Esophagus squamous epithelium (tissue), 5 donors: ENCODE data around the gene STX18. TPM values are rescaled to one million over a fixed set of nuclear protein-coding genes. Genes with fewer than 3 reads are reported as not detected.

Source experiments
- DNase-seq: peaks from one replicate; lab custom pipeline; 2025; lab: John Stamatoyannopoulos, UW
- H3K27ac ChIP-seq, 4 donors: fragments of 200-600 bp; sonication (generic); one replicate each; pipeline ENCODE4 v1.5.1; 2016 to 2019; ENCODE audit warnings: mild to moderate bottlenecking in 1 of 4
- H3K27me3 ChIP-seq, 4 donors: fragments of 200-600 bp; sonication (generic); 1 replicate in 3 of 4; 2 replicates in 1 of 4; pipeline versions ENCODE4 v1.5.1 to v1.6.0; 2017 to 2021; ENCODE audit warnings: antibody characterized with exemption in 1 of 4
- H3K36me3 ChIP-seq, 3 donors: fragments of 200-600 bp; sonication (generic); one replicate each; pipeline ENCODE4 v1.5.1; 2016 to 2019
- H3K4me1 ChIP-seq, 3 donors: fragments of 200-600 bp; sonication (generic); one replicate each; pipeline ENCODE4 v1.5.1; 2017 to 2019
- H3K4me3 ChIP-seq, 4 donors: fragments of 200-600 bp; sonication (generic); 1 replicate in 3 of 4; 2 replicates in 1 of 4; pipeline ENCODE4 v1.5.1; 2016 to 2019; ENCODE audit warnings: mild to moderate bottlenecking in 2 of 4, moderate library complexity in 1 of 4
- H3K9me3 ChIP-seq, 3 donors: fragments of 200-600 bp; sonication (generic); one replicate each; pipeline ENCODE4 v1.5.1; 2016 to 2019
- CTCF ChIP-seq, 6 experiments: fragments of 450-650 bp in 4 of 6; fragments of 200-600 bp in 2 of 6; sonication (generic) in 2 of 6; IDR thresholded peaks; one replicate each; pipeline ENCODE4 v1.5.1; 2016 to 2019; ENCODE audit warnings: antibody characterized with exemption in 6 of 6, mild to moderate bottlenecking in 4 of 6, moderate library complexity in 4 of 6
- POLR2A ChIP-seq, 4 donors: fragments of 450-650 bp; IDR thresholded peaks; one replicate each; pipeline ENCODE4 v1.6.1; 2017; ENCODE audit warnings: antibody characterized with exemption in 4 of 4, mild to moderate bottlenecking in 4 of 4, moderate library complexity in 3 of 4
- WGBS, 2 donors: methylation state at CpG; one replicate each; pipeline ENCODE4 v1.1.5; 2018; 5-methylcytosine and 5-hydroxymethylcytosine counted together
- intact Hi-C: fragments of 100-400 bp; cut with DNase I; formaldehyde crosslinking; loops from one replicate; pipeline ENCODE4 v1.15.0; 2022
- total RNA-seq, 4 donors: library from RNA; depleted of rRNA; stranded (reverse); fragments of >200 nt; gene quantifications; one replicate each; pipeline ENCODE4 v1.1.0, GENCODE V29; 2016
- donor health status: DM: yes; HTN: yes; CAD: no.

STX18 gene
- total RNA-seq, 4 donors from 2014 or later: 10.5 to 27.8 (median 19.3) TPM

GRCh38 chr4:4406455-4407298, 135.2 kb downstream of the STX18 start:
- 66 to 80% methylated on average over 2 to 10 of the region's 28 CpGs for WGBS, 2 donors
- TF ChIP-seq POLR2A (IDR thresholded peaks at IDR 0.05): no peak
- no peak for DNase-seq
- intact Hi-C loops: no loop called here
- peaks cover 0 to 18% (median 0%) of the 10 kb centered on the region in 3 donors for H3K36me3 ChIP-seq
- peaks cover 0 to 35% (median 4%) of the 10 kb centered on the region in 3 donors for H3K4me1 ChIP-seq
- peaks cover 0 to 52% (median 0%) of the 10 kb centered on the region in 4 donors for H3K27me3 ChIP-seq
- H3K9me3 ChIP-seq: no peaks in the 10 kb centered on the region
- no peak overlapping the region for H3K27ac ChIP-seq
- no peak overlapping the region for H3K4me3 ChIP-seq

DNA sequence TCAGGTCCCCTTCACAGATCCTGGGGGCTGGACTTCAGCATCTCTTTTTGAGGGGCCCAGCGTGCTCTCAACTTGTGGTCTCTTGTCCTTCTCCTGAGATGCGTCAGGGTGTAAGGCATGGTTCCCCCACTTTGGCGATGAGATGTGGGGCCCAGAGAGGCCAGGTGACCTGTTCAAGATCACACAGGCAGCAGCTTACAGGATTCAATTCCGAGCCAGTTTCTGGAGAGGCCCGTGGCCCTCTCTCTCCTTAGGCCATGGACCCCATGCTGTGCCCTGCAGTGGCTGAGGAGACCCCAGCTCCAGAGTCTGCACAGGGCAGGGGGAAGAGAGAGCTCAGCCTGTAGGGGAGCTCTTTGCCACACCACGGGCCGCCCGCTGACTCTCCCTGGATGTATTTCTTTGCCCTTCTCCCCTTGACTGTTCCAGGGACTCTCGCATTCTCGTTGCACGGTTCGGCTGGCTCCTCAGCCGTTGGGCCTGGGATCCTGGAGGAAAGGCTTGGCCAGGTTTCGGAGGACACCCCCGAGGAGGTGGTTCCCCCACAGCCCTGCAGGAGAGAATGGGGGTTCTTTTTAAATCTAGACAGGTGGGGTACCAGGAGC, 136.4 kb downstream of the STX18 start:
- Histone ChIP-seq H3K27ac (no peak overlapping the region), H3K4me1 (peaks cover 0 to 35% (median 4%) of the 10 kb centered on the region in 3 donors), H3K4me3 (no peak overlapping the region), H3K27me3 (peaks cover 0 to 62% (median 0%) of the 10 kb centered on the region in 4 donors), H3K36me3 (peaks cover 0 to 16% (median 0%) of the 10 kb centered on the region in 3 donors), H3K9me3 (no peaks in the 10 kb centered on the region)
- WGBS, 2 donors: 82 to 95% methylated on average over 8 to 10 of the region's 15 CpGs
- intact Hi-C loops: no loop called here
- no peak for DNase-seq
- no peak for TF ChIP-seq POLR2A (IDR thresholded peaks at IDR 0.05)
- TF ChIP-seq CTCF (IDR thresholded peaks at IDR 0.05): no peak

DNA sequence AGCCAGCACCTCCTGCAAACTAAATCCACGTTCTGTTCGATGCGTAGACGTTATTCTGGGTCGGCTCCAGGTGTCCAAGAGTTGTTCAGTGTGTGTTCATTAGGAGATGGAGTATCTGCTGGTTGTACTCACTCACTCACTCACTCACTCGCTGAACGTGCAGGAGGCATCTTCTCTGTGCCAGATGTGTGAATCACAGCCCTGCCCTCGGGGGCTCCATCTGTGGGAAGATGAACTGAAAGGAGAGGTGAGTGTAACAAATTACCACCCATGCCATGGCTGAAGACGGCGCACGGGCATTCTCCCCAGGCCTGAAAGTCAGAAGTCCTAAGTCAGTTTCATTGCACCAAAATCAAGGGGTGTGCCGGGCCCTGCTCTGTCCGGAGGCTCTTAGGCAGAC, 138.9 kb downstream of the STX18 start:
- Histone ChIP-seq H3K4me1 (peaks cover 0 to 25% (median 0%) of the 10 kb centered on the region in 3 donors), H3K36me3 (peaks cover 0 to 6% (median 0%) of the 10 kb centered on the region in 3 donors), H3K9me3 (no peaks in the 10 kb centered on the region), H3K27ac (no peak overlapping the region), H3K4me3 (no peak overlapping the region), H3K27me3 (peaks cover 0 to 73% (median 0%) of the 10 kb centered on the region in 4 donors)
- TF ChIP-seq CTCF (IDR thresholded peaks at IDR 0.05): no peak
- no peak for TF ChIP-seq POLR2A (IDR thresholded peaks at IDR 0.05)
- no peak for DNase-seq
- intact Hi-C loops: no loop called here
- 38 to 58% methylated on average over 11 to 12 of the region's 13 CpGs for WGBS, 2 donors

DNA sequence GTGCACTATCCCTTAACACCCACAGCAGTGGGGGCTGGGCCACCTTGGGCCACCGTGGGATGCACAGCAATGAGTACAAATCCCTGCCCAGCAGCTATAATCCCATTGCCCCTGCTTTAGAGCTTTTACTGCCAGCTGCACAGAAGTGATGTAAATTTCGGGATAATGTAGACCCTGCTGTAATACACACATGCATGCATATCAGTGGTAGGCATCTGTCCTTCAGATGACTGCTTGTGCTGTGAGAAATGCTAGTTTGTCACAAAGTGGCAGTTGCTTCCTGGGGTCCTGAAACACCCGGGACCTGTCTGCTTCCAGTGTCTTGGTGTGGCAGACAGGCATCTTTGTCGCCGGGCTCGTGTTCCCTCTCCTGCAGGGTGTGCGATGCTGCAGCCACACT, 140.8 kb downstream of the STX18 start:
- H3K27me3 ChIP-seq: peaks cover 0 to 73% (median 0%) of the 10 kb centered on the region in 4 donors
- WGBS, 2 donors: 59 to 80% methylated on average over 3 to 6 of the region's 7 CpGs
- intact Hi-C loops: no loop called here
- no peak overlapping the region for H3K27ac ChIP-seq
- TF ChIP-seq POLR2A (IDR thresholded peaks at IDR 0.05) (no peak), CTCF (IDR thresholded peaks at IDR 0.05) (no peak)
- peaks cover 0 to 14% (median 0%) of the 10 kb centered on the region in 3 donors for H3K36me3 ChIP-seq
- H3K4me3 ChIP-seq: no peak overlapping the region
- no peak for DNase-seq
- no peaks in the 10 kb centered on the region for H3K9me3 ChIP-seq
- peaks cover 0 to 18% (median 0%) of the 10 kb centered on the region in 3 donors for H3K4me1 ChIP-seq

GRCh38 chr4:4398430-4398829, 143.4 kb downstream of the STX18 start:
- no peak overlapping the region for H3K27ac ChIP-seq
- 69 to 90% methylated on average over 4 of the region's 4 CpGs for WGBS, 2 donors
- H3K27me3 ChIP-seq: peaks cover 0 to 78% (median 0%) of the 10 kb centered on the region in 4 donors
- H3K9me3 ChIP-seq: no peaks in the 10 kb centered on the region
- intact Hi-C loops: no loop called here
- H3K4me3 ChIP-seq: no peak overlapping the region
- TF ChIP-seq CTCF (IDR thresholded peaks at IDR 0.05) (no peak), POLR2A (IDR thresholded peaks at IDR 0.05) (no peak)
- H3K36me3 ChIP-seq: peaks cover 0 to 14% (median 0%) of the 10 kb centered on the region in 3 donors
- DNase-seq: no peak
- peaks cover 0 to 36% (median 0%) of the 10 kb centered on the region in 3 donors for H3K4me1 ChIP-seq
